HG02588 (cell line): ENCODE measurements around the gene BPHL.
A peak's percentile ranks its signal among the peaks of the same experiment; 100 is the strongest.
"Not testable (repeated sequence)": the region's sequence is repeated elsewhere in the genome, so short reads cannot be mapped to it uniquely, and the experiment has no call there.

Experiments used
- ATAC-seq: cut with Tn5 transposase; IDR thresholded peaks from one replicate; pipeline ENCODE4 v1.9.1; 2021; ENCODE audit warnings: mild to moderate bottlenecking, moderate library complexity; ENCODE audit not compliant: unreplicated experiment

BPHL gene

DNA sequence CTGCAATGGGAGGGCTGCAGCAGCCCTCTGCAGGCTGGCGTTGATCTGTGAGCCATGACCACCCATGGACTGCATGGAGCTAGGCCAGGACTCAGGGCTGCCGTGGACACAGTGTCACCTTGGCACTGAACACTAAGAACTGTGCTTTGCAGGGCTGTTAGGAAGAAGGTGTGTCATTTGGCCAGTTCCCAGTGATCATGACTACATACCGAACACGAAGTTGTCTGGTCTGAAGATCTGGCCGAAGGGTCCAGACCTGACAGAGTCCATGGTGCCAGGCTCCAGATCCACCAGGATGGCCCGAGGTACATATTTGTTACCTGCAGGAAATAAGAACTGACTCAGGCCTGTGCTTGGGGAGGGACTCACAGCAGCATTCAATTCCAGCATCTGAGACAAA is 36.9 kb downstream of the BPHL start:
- not testable (repeated sequence) for ATAC-seq

DNA sequence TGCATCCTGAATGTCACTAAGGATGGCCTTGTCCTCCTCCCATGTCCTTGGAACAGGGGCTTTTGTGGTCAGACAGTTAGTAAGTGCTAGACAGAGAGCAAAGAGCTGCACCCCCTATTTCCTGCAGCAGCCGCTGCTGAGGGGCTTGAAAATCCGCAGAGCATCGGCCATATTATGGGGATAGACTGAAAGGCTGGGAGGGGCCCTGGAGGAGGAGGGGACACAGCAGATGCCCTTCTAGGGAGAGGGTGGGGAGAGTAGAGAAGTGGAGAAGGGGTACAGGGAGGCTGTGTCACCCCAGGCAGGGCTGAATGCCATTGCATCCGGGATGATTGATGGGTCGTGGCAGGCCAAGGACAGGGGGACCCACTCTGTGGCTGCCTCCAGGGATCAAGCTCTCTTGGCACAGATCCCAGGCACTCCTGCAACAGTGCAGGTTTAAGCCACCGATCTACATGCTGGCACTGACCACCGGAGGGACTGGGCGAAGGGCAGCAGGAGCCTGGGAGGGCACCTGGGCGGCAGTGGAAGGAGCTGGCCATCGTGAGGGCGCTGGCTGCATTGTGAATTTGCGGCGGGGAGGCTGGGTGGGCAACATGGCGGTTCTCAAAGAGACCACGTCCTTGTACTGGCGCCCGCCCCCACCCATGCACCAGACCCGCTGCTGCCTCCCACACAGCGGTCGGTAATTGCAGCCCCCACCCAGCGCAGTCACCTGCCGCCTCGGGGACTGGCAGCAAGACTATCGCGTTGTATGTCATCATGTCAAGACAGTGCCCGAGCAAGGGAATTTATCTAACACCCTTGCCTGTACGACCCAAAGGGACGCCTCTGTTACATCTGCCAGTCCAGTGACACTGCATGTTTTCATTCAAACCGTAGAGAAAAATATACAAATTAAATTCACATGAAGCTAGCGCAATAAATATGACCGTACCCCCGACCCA is 37.9 kb downstream of the BPHL start:
- ATAC-seq, result not testable (repeated sequence)

DNA sequence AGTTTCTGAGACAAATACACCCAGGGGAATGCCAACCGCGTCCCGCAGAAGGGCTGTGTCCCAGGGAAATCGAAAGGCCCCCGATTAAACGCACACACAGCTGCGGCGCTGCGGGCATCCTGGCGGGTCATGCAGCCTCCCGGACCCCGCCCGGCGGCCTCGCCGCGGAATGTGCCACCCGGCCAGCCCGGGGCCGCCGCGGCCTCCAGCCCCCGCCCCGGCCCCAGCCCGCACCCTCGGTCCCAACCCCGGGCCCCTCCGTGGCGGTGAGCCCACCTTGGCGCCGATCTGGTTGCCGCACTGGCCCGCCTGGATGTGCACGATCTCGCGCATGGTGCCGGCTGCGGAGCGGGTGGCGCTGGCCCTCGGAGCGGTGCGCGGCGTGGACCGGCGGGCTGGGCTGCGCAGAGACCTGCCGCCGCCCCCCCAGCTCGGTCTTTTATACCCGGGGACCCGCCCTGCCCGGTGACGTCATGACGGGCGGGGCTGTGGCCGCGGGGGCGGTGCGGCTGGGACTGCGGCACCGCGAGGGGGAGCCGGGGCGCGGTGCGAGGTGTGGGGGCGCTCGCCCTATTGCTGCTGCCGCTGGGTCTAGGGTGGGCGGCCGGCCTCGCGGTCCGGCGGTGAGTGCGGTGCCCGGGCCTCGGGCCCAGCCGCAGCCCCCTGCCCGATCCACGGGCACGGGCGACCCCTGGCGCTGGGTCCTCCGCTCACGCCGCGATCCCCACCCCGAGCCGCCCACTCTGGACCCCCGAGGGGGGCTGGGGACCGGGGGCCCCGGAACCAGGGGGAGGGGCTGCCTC is 38.8 kb downstream of the BPHL start, which contains the start of gene TUBB2A:
Gene TUBB2A, minus strand, starts transcription at position 414 of the 803 bp plus-strand sequence. Its CDS starts 81 bp downstream, at position 333.
- peak; percentile 83 for ATAC-seq

DNA sequence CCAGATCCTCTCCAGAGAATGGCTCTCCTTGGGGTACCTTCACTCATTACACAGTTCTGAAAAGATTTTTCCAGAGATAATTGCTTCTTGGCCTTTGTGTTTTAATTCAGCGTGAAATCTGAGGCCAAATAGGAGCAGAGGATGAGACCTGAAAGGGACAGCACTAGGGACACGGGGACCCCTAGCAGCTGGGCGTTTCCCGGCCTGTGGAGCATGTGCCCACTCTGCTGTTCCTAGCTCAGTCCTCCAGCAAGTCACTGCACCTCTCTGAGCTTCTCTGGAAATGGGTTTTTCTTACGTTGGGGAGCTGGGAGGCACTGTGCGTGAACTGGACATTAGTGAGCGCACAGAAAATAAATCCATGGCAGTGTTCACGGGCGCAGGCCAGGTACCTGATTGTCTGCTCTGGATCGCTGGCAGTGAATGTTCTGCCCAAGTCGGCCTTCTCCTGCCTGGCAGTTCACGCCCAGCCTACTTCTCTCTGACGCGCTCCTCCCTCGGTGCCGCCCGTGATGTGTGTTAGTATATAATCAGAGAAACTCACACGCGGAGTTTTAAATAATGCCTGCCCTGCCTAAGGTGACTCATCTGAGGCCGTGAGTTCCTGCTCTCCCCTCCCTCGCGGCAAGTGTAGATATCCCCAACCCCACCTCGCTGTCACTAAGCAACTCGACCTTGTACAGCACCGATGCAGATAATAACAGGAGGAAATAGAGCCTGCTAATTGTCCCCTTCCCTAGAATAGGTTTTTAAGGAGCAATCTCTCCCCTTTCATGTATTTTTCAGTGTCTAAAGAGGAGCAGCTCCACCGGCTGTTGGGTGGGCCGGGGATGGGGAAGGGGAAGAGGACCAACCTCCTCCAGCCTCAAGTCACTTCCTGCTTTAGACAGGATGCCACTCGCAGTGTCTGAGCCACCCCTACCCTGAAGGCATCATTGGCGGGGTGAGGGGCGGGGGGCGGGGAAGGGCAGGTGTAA is 41.6 kb downstream of the BPHL start:
- ATAC-seq, result no peak

DNA sequence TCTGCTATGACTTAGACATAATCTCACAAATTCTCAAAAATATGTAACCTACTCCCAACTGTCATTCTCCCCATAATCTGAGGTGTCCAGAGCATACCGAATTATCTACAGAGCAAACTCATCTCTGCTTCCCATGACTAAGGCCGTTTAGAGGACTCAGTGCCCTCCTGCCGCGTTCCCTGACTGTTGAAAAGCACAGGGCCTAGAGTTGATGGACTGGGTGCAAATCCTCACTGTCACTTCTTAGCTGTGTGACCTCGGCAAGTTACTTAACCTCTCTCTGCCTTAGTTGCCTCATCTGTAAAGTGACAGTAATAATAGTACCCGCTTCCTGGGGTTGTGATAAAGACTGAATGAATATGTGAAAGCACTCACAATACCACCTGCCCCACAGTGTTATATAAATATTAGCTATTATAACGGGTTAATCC is 43.6 kb downstream of the BPHL start:
- ATAC-seq, result no peak

DNA sequence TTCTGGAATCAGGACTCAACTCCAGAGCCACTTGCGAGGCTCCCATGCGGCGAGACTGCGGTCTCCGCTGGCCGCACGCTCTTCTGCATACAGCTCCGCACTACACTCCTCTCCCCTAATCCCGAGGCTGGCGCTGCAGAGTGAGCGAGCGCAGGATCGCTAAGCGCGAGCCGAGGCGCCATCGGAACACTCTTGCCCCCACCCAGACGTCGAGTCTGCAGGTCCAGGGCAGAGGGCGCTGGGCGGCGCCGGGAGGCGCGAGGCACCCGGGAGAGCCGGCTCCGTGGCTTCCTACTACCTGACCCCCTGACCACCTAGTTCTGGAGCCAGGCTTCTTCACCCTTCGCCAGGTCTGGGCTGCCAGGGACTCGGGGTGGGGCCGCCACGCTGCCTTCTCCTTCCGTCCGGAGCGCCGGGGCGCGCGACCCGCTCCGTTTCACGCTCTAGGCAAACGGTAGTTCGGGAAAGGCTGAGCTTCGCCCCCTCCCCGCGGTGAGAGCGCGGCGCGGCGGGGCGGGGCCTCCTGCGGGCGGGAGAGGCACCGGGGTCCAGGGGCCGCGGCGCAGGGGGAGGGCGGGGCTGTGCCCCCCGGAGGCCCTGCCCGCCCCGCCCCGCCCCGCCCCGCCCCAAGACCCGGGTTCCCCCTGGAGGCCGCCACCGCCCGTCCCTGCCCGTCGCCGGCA is 44.2 kb downstream of the BPHL start:
- peak; percentile 60 for ATAC-seq

DNA sequence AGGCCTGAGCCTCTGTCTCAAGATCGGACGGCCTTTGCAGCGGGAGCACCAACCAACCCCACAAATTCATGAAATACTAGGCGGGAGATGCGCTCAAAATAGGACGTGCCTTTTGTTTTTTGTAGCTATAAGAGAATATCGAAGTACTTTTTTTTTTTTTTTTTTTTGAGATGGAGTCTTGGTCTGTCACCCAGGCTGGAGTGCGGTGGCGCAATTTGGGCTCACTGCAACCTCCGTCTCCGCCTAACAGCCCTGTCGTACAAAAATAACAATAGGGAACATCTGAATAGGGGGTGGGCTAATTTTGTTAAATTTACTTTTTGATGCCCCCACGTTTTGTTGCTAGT is 44.7 kb downstream of the BPHL start:
- ATAC-seq, result no peak

DNA sequence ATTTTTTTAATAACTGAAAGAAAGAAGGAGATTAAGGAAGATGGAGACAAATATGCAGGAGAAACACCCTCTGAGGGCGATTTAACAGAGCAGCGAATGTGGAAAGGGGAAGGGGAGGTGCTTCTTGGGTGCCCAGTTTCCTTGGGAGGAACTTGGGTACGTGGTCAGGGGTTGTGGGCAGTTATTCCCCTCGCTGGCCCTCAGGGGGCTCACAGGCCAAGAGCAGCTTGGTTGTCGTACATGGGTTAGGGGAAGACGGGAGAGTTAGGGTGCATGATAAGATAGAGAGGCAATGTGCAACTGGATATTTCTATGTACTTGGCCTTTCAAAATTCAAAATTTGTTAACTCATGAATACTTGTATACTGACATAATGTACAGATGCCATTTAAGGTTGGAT is 45.9 kb downstream of the BPHL start:
- no peak for ATAC-seq

DNA sequence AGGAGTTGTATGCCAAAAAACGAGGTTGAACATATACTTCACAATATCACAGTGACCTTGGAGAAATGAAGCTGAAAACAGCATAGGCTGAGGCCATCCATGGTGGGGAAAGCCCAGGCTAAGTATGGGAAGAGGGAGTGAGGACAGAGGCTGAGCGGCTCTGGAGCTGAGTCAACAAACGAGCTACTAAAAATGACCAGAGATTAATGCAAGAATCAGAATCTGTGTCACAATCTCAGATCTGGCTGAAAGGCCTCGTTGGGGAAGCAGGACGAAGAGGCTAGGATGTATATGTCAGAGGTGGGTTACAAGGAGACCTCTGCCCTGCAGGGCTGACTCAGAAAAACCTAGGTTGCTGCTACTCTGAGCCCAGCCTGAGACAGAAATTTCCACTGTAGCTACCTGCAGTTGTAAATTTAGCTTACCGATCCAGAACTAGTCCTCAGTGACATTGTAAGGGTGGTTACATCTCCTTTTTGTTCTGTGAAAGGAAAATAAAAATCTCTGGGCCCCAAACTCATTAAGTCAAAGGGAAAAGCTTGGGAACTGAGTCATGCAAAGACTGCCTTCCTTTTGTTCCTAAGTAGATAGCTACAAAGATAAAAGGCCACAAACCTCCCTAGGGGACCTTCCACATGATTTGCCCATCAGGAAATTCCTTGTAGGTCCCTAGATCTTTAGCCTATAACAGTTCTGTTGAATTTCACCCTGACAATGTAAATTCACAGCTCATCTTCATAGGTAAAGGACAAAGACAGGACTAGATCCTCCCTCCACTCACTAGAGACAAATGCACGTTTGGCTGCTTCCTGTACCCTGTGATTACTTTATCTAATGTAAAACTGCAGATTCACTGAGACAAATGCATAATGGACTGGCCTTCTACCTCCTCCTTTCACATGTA is 47.4 kb downstream of the BPHL start:
- no peak for ATAC-seq

DNA sequence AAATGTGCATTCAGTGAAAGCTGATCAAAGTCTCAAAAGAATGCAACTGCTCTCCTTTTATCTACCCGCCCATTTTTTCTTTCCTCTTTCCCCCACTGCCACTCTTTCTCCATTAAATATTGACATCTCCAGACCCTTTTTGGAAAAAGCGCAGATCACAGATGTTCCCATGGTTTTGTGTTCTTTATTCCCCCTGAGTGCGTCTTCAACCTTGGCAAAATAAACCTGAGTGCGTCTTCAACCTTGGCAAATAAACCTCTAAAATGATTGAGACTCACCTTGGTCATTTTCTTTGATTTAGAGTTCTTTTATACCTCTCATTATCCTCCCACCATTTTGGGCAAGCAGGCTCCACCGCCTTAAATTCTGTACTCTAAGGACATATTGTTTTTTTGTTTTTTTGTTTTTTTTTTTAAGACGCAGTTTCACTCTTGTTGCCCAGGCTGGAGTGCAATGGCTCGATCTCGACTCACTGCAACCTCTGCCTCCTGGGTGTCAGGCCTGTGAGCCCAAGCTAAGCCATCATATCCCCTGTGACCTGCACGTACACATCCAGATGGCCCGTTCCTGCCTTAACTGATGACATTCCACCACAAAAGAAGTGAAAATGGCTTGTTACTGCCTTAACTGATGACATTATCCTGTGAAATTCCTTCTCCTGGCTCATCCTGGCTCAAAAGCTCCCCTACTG is 48.2 kb downstream of the BPHL start:
- not testable (repeated sequence) for ATAC-seq

DNA sequence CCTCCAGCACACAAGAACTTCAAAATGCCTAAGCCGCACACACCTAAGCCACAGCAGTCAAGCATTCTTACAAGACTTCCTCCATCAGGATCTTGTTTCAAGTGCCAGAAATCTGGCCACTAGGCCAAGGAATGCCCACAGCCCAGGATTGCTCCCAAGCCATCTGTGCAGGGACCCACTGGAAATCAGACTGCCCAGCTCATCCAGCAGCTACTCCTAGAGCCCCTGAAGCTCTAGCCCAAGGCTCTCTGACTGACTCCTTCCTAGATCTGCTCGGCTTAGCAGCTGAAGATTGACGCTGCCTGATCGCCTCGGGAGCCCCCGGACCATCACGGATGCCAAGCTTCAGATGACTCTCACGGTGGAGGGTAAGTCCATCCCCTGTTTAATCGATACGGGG is 49.5 kb downstream of the BPHL start:
- ATAC-seq, result not testable (repeated sequence)

DNA sequence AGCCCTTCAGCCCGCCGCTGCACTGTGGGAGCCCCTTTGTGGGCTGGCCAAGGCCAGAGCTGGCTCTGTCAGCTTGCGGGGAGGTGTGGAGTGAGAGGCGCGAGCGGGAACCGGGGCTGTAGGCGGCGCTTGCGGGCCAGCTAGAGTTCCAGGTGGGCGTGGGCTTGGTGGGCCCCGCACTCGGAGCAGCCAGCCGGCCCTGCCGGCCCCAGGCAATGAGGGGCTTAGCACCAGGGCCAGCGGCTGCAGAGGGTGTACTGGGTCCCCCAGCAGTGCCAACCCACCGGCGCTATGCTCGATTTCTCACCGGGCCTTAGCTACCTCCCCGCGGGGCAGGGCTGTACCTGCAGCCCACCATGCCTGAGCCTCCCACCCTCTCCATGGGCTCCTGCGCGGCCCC is 52.2 kb downstream of the BPHL start:
- not testable (repeated sequence) for ATAC-seq

DNA sequence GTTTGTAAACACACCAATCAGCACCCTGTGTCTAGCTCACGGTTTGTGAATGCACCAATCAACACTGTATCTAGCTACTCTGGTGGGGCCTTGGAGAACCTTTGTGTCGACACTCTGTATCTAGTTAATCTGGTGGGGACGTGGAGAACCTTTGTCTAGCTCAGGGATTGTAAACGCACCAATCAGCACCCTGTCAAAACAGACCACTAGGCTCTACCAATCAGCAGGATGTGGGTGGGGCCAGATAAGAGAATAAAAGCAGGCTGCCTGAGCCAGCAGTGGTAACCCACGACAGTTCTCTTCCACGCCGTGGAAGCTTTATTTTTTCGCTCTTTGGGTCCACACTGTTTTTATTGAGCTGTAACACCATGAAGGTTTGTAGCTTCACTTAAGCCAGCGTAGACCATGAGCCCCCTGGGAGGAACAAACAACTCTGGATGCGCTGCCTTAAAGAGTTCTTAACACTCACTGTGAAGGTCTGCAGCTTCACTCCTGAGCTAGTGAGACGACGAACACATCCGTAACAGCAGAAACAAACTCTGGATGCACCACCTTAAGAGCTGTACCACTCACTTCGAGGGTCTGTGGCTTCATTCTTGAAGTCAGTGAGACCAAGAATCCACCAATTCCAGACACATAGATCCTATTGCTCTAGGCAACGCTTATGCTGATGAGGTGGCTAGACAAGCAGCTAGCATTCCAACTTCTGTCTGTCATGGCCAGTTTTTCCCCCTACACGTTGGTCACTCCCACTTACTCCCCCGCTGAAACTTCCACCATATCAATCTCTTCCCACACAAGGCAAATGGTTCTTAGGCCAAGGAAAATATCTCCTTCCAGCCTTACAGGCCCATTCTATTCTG is 53.0 kb downstream of the BPHL start:
- ATAC-seq, result not testable (repeated sequence)

DNA sequence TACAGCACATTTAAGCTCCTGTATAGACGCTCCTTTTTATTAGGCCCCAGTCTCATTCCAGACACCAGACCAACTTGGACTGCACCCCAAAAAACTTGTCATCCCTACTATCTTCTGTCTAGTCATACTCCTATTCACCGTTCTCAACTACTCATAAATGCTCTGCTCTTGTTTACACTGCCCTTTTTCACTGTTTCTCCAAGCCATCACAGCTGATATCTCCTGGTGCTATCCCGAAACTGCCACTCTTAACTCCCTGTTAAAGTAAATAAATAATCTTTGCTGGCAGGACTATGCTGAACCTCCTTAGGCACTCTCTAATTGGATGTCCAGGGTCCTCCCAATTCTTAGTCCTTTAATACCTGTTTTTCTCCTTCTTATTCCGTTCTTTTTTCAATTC is 54.3 kb downstream of the BPHL start:
- not testable (repeated sequence) for ATAC-seq

DNA sequence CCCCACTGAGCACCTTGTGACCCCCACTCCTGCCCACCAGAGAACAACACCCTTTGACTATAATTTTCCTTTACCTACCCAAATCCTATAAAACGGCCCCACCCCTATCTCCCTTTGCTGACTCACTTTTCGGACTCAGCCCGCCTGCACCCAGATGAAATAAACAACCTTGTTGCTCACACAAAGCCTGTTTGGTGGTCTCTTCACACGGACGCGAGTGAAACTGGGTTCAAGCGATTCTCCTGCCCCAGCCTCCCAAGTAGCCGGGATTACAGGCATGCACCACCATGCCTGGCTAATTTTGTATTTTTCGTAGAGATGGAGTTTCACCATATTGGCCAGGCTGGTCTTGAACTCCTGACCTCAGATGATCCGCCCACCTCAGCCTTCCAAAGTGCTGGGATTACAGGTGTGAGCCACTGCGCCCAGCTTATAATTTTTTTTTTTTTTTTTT is 55.2 kb downstream of the BPHL start:
- ATAC-seq, result not testable (repeated sequence)

DNA sequence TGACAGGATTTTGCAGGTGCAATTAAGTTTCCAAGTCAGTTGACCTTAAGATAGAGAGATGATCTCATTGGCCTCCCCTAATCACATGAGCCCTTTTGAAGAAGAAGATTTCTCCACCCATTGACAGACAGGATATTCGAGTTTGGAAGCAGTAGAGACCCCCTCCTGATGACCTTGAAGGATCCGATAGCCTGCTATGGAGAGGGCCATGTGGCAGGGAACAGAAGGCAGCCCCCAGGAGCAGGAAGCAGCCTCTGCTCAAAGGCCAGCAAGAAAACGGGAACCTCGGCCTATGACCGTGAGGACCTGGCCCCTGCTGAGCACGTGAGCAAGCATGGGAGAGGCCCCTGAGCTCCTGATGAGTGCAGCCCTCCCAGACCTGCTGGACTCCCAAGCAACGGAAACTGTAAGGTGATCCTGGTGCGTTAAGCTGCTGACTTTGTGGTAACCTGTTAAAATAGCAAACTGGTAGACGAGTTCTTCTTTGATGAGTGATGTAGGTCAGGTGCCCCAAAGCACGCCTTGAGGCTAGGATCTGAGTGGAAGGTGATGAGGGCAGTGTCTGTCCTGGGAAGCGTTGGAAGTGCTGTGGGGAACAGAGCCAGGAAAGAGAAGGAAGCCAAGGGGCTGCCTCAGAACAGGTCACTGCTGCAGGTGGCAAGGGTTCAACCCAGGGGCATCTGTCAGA is 57.3 kb downstream of the BPHL start:
- no peak for ATAC-seq
